Upper lobe of left lung (tissue), 4 donors: ENCODE measurements around the gene PPP4R3A.

Experiments used
- CTCF ChIP-seq, 6 experiments: fragments of 450-650 bp in 4 of 6; fragments of 200-600 bp in 2 of 6; sonication (generic) in 2 of 6; IDR thresholded peaks; one replicate each; pipeline ENCODE4 v1.5.1; 2016 to 2019; ENCODE audit warnings: antibody characterized with exemption in 6 of 6
- POLR2A ChIP-seq, 4 donors: fragments of 450-650 bp; IDR thresholded peaks; one replicate each; pipeline ENCODE4 v1.5.1; 2016 to 2017; ENCODE audit warnings: antibody characterized with exemption in 4 of 4, mild to moderate bottlenecking in 2 of 4

GRCh38 chr14:91484186-91484585 lies 25.9 kb downstream of the PPP4R3A start:
- no peak for TF ChIP-seq CTCF (IDR thresholded peaks at IDR 0.05)
- no peak for TF ChIP-seq POLR2A (IDR thresholded peaks at IDR 0.05)
